GM12801 (cell line): Measurements from ENCODE around the gene TUBB4B.

Source experiments
- TF ChIP-seq, protein P1 (sequence below): IDR thresholded peaks from one replicate; pipeline ENCODE4 v1.5.1; 2011; ENCODE audit warnings: control low read depth; ENCODE audit not compliant: insufficient read length; ENCODE audit errors: extremely low read depth

The TUBB4B gene

DNA sequence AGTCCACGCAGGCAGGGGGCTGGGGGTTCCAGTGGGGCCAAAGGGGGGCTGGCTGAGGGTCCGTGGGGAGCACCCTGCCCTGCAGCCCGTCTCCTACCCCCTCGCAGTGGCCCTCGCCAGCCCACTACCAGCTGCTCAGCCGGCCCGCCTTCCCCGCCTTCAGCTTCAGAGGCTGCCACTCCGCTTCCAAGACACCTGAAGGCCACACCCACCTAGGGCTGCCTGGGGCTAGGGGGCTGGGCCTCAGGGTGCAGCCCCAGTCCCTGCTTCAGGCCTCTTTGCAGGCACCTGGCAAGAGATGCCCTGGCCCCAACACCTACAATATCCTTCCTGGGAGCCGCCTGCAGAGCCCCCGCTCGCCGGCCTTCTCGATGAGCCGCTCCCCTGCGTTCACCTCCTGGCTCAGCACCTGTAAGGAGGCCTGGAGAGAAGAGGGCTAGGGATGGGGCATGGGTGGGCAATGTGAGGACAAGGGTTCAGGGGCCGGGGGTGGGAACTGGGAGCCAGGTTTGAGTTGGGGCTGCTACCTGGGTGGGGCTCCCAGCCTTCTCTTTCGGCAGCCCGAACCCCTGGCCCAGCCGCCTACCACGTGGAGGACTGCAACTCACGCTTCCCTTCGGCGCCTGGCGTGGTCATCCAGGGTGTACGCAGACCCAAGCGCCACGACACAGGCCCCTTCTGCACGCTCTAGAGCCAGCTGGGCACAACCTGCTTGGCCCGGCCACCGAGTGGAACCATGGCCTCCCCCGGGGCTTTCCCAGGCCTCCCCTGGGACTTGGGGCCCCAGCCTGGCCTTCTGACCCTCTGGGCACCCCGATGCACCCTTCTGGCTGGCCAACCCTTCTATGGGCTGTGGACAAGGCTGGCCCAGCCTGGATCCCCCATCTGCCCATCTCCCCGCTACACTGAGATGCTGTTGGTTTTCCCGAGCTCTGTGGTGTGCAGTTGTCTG is 11.7 kb downstream of the TUBB4B start:
- TF ChIP-seq, protein P1, sequence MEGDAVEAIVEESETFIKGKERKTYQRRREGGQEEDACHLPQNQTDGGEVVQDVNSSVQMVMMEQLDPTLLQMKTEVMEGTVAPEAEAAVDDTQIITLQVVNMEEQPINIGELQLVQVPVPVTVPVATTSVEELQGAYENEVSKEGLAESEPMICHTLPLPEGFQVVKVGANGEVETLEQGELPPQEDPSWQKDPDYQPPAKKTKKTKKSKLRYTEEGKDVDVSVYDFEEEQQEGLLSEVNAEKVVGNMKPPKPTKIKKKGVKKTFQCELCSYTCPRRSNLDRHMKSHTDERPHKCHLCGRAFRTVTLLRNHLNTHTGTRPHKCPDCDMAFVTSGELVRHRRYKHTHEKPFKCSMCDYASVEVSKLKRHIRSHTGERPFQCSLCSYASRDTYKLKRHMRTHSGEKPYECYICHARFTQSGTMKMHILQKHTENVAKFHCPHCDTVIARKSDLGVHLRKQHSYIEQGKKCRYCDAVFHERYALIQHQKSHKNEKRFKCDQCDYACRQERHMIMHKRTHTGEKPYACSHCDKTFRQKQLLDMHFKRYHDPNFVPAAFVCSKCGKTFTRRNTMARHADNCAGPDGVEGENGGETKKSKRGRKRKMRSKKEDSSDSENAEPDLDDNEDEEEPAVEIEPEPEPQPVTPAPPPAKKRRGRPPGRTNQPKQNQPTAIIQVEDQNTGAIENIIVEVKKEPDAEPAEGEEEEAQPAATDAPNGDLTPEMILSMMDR, result no peak

DNA sequence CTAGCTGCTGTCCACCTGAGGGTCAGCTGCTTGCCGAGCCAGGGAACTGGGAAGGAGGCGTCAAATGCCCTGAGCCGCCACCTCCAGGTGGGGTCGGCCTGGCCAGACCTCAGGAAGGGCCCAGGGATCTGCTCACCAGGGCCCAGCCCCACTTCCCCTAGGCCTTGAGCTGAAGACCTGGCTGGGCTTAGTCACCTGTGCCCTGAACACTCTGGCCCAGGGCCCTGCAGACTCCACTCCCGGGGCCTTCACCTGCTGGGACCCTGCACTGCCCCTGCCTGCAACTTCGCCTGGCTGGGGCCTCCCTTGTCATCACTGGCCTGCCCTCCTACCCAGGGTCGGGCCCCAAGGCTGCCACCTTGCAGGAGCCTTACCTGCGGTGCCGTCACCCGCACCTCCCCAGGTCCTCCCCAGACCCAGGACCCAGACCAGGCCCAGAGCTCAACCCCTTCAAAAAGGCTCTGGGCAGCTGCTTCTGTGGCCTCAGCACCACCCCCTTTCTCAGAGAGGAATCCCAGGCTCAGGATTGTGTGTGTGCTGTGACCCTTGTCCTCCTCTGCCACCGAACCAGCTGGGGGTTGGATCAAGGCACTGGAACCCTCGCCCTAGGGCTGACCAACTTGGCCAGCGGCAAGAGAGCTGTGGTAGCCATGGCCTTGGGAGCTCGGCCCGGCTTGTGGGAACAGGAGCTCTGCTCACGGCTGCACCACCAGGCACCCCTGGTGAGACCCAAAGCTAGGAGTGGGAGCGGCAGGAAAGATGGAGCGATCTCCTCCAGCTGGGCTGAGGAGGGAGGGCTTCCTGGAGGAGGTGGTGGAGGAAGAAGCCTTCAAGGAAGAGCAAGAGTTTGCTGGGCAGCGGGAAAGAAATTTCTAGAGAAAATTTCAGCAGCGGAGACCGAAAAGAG is 12.9 kb downstream of the TUBB4B start:
- TF ChIP-seq, protein P1, result no peak

DNA sequence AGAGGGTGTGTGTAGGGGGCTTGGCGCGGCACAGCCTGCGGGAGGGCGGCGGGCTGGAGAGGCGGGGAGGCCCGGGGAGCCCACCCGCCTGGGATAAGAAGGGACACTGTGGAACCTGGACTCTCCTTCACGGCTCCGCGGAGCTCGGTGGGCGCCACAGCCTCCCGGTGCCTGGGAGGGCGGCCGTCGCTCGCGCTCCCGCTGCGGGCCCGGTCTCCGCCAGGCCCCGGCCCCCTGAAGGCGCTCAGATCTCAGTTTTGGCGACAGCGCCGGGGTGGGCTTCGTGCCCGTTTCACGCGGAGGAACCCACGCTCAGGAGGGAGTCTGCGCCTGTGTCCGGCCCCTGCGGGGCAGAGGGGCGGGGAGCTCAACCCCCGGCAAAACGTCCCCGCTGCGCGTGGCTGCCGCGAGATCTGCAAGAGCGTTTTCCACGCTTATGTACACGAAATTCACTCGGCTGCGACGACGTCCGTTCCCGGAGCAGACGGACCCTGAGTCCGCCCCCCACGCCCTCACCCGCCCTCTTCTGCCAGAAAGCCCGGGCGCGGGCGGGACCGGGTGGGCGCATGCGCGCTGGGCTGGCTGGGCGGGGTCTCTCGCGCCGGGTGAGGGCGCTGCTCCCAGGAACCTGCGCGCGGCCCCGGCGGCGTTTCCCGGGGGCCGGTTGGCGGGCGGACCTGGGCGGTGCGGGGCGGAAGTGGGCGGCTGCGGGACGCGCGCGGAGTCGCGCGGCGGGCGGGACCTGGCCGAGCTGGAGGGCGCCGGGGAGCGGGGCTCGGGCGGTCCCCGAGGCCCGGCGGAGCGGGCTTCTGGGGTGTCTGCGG is 13.7 kb downstream of the TUBB4B start, which contains the start of gene NELFB:
NELFB (plus strand) TSS at position 704 of the 824 bp plus-strand sequence.
- TF ChIP-seq, protein P1, result no peak

DNA sequence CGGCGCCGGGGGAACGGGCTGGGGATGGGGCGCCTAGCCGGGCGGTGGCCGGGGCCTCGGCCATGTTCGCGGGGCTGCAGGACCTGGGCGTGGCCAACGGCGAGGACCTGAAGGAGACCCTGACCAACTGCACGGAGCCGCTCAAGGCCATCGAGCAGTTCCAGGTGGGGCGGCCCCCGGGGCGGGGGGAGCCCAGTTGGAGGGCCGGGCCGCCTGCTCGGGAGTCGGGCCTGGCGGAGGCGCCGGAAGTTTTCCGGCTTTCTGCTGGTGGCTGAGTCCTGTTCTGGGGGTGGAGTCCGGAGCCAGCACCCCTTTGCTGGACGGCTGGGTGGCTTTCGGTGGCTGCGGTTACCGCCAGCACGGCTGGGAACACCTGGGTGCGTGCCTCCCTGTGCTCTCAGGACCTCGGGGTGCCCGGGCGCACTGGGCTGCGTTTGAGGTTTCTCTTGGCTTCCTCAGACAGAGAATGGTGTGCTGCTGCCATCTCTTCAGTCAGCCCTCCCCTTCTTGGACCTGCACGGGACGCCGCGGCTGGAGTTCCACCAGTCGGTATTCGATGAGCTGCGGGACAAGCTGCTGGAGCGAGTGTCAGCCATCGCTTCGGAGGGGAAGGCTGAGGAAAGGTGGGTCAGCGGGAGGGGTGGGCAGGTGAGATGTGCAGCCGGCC is 14.5 kb downstream of the TUBB4B start:
- TF ChIP-seq, protein P1, result no peak

DNA sequence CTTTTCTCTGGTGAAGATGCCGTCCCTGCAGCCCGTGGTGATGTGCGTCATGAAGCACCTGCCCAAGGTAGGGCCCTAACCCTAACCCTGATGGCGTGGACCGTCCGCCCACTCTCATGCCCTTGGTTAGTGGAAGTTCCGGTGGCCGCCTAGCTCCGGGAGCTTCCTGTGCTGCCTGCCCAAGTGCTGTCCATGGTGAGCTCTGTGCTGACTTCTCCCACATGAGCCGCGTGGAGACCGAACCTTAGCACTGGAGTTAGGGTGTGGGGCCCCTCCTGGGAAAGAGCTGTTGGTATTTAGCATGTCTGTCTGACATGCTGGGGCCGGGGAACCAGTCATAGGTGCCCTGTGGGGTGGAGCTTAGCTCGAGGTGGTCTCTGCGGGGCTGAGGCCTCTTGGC is 15.3 kb downstream of the TUBB4B start:
- TF ChIP-seq, protein P1, result no peak

DNA sequence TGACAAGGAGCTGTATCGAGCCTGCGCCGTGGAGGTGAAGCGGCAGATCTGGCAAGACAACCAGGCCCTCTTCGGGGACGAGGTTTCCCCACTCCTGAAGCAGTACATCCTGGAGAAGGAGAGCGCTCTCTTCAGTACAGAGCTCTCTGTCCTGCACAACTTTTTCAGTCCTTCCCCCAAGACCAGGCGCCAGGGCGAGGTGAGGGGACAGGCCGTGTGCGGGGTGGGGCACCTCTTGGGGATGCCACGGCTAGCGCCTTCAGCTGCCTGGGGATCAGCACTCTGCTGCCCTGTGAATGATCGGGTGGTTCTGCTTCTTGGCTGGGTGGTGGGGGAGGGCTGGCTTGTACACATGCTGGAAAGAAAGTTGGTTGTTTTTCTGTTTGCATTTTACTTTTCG is 15.8 kb downstream of the TUBB4B start:
- TF ChIP-seq, protein P1, result no peak
